Vagina (tissue), 2 donors: ENCODE data around the gene LCORL. TPM values are rescaled to one million over a fixed set of nuclear protein-coding genes. Genes with fewer than 3 reads are reported as not detected.
A peak's percentile ranks its signal among the peaks of the same experiment; 100 is the strongest.

ENCODE experiments used
- DNase-seq, 2 donors: peaks; one replicate each; pipeline ENCODE4 v3.0.0-alpha.2; 2017; ENCODE audit errors: extremely low spot score in 2 of 2
- H3K27ac ChIP-seq: fragments of 200-600 bp; sonication (generic); one replicate; pipeline ENCODE4 v1.5.1; 2019
- H3K27me3 ChIP-seq: fragments of 200-600 bp; sonication (generic); one replicate; pipeline ENCODE4 v1.5.1; 2019
- H3K36me3 ChIP-seq, 2 donors: fragments of 200-600 bp; sonication (generic); one replicate each; pipeline ENCODE4 v1.5.1; 2017 to 2019
- H3K4me1 ChIP-seq: fragments of 200-600 bp; sonication (generic); one replicate; pipeline ENCODE4 v1.5.1; 2019
- H3K4me3 ChIP-seq, 2 donors: fragments of 200-600 bp; sonication (generic); 1 replicate in 1 of 2; 2 replicates in 1 of 2; pipeline ENCODE4 v1.5.1; 2016 to 2019
- H3K9me3 ChIP-seq: fragments of 200-600 bp; sonication (generic); one replicate; pipeline ENCODE4 v1.5.1; 2019
- POLR2A ChIP-seq, 2 donors: fragments of 450-650 bp; IDR thresholded peaks; one replicate each; pipeline ENCODE4 v1.6.1; 2017; ENCODE audit warnings: antibody characterized with exemption in 2 of 2, mild to moderate bottlenecking in 2 of 2, moderate library complexity in 2 of 2
- POLR2AphosphoS5 ChIP-seq, 2 donors: sonication (generic); formaldehyde crosslinking; IDR thresholded peaks; one replicate each; pipeline ENCODE4 v1.9.0; 2017; ENCODE audit warnings: antibody characterized with exemption in 2 of 2, mild to moderate bottlenecking in 2 of 2, low read depth in 1 of 2; ENCODE audit not compliant: insufficient read depth in 1 of 2
- intact Hi-C: fragments of 100-400 bp; cut with DNase I; formaldehyde crosslinking; loops from one replicate; pipeline ENCODE4 v1.15.1; 2023
- total RNA-seq: library from RNA; depleted of rRNA; stranded (reverse); fragments of >200 nt; gene quantifications from one replicate; pipeline ENCODE4 v1.2.3, GENCODE V29; 2016
- TF ChIP-seq, protein P1 (sequence below), 3 experiments: fragments of 450-650 bp in 2 of 3; fragments of 200-600 bp in 1 of 3; sonication (generic) in 1 of 3; IDR thresholded peaks; one replicate each; pipeline ENCODE4 v1.5.1; 2017 to 2019; ENCODE audit warnings: antibody characterized with exemption in 3 of 3, mild to moderate bottlenecking in 2 of 3, moderate library complexity in 2 of 3

LCORL gene
- total RNA-seq, 1 donor from 2014 or later, result 6.9 TPM

DNA sequence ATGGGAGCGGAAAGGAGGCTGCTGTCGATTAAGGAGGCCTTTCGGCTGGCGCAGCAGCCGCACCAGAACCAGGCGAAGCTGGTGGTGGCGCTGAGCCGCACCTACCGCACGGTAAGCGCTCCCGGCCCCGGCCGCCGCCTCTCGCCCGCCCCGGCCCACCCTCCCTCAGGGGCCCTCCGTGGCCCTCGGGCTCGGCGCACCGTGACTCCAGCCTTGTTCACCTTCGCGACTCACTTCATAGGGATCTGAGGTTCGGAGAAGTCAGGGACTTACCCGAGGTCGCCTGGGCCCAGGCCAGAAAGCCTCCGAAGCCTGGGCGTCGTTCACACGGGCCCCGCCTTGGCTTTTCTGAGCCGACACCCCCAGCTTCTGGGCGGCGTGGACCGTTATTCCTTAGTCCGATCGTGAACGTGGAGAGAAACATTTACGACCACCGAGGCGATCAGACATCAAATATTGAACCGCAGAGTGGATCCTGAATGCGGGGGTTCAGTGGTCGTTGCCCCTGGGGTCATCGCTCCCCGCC is 210.4 kb downstream of the LCORL start:
- DNase-seq, result no peak
- Histone ChIP-seq H3K27me3 (no peaks in the 10 kb centered on the region), H3K27ac (peak overlapping the region; percentile 73), H3K36me3 (no peaks in the 10 kb centered on the region), H3K4me1 (peaks cover 48% of the 10 kb centered on the region), H3K4me3 (peak overlapping the region; percentile 92 to 97), H3K9me3 (no peaks in the 10 kb centered on the region)
- TF ChIP-seq POLR2AphosphoS5 (IDR thresholded peaks at IDR 0.05; ENCODE audit: insufficient read depth in 1 of 2, low read depth in 1 of 2) (no peak), POLR2A (IDR thresholded peaks at IDR 0.05) (no peak)
- TF ChIP-seq, protein P1, sequence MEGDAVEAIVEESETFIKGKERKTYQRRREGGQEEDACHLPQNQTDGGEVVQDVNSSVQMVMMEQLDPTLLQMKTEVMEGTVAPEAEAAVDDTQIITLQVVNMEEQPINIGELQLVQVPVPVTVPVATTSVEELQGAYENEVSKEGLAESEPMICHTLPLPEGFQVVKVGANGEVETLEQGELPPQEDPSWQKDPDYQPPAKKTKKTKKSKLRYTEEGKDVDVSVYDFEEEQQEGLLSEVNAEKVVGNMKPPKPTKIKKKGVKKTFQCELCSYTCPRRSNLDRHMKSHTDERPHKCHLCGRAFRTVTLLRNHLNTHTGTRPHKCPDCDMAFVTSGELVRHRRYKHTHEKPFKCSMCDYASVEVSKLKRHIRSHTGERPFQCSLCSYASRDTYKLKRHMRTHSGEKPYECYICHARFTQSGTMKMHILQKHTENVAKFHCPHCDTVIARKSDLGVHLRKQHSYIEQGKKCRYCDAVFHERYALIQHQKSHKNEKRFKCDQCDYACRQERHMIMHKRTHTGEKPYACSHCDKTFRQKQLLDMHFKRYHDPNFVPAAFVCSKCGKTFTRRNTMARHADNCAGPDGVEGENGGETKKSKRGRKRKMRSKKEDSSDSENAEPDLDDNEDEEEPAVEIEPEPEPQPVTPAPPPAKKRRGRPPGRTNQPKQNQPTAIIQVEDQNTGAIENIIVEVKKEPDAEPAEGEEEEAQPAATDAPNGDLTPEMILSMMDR (IDR thresholded peaks at IDR 0.05), result no peak
- intact Hi-C loops, result loop anchor here (5.0 kb wide), 1 partner anchor 211 kb away; the partner anchor contains the start of gene LCORL

DNA sequence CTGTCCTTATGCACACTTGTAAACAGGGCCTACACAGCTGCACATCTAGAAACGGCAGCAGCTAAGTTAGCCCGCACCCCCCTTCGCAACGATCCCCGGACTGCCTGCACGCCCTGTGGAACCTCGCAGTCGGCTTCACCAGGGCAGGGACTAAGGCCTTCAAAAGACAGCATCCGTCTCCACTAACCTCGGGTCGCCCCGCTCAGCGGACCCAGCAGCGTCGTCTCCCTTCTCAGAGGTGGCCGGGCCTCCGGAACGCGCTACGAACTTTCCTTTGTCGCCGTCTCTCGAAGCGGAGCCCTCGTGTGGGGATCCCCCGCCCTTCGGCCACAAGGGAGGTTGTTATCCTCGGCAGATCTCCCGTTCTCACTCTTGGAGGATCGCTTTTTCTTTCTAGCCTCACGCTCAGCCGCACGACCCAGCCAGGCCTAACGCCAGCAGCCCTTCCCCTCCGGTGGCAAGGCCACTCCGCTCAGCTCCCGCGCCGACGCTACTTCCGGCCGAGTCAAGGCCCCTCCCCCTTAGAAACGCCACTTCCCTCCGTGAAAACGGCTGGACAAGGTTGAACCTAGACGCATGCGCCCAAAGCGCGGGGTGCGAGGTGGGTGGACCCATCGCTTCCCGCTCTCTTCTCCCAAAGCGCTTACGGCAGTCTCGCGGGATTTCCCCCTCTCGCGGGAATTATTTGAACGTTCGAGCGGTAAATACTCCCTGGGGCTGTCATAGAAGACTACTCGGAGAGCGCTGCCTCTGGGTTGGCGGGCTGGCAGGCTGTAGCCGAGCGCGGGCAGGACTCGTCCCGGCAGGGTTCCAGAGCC is 211.1 kb downstream of the LCORL start, which contains the start of the genes DCAF16 and NCAPG:
Gene DCAF16, minus strand, starts transcription at position 498 of the 818 bp plus-strand sequence. CDS start 6,616 bp downstream, outside the sequence.
Gene NCAPG, plus strand, starts transcription at position 720 of the 818 bp plus-strand sequence. CDS start 99 bp downstream, outside the sequence.
- Histone ChIP-seq H3K4me3 (peak within 1 kb of the TSS; percentile 92 to 97), H3K36me3 (no peaks in the 10 kb centered on the region), H3K27ac (peak within 1 kb of the TSS; percentile 97), H3K9me3 (no peaks in the 10 kb centered on the region), H3K27me3 (no peaks in the 10 kb centered on the region), H3K4me1 (peaks cover 50% of the 10 kb centered on the region)
- TF ChIP-seq, protein P1 (IDR thresholded peaks at IDR 0.05), result no peak
- peak; percentile 99 for TF ChIP-seq POLR2AphosphoS5 (IDR thresholded peaks at IDR 0.05; ENCODE audit: insufficient read depth in 1 of 2, low read depth in 1 of 2)
- peak; percentile 60 to 94 for TF ChIP-seq POLR2A (IDR thresholded peaks at IDR 0.05)
- intact Hi-C loops, result loop anchor here (5.0 kb wide), 1 partner anchor 212 kb away; the partner anchor contains the start of gene LCORL
- peak; percentile 98 to 99 for DNase-seq

DNA sequence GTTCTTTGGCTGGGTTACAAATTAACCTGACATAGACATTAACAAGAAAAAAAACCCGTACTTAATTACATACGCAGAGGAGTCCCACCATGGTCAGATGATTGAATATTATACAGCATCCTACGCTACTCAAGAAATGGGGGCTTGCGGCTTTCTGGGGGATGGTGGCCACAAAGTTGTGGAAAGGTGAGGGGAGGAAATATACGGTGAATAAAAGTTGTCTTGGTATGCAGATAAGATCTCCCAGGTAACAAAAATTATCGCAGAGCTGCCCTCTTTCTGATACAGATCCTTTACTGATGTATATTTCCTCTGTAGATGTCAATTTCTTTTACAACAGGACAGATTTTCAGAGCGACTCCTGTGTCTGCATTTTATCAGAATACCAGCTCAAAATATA is 211.9 kb downstream of the LCORL start:
- Histone ChIP-seq H3K36me3 (no peaks in the 10 kb centered on the region), H3K27me3 (no peaks in the 10 kb centered on the region), H3K9me3 (no peaks in the 10 kb centered on the region), H3K27ac (peak overlapping the region; percentile 97), H3K4me1 (peaks cover 50% of the 10 kb centered on the region), H3K4me3 (peak overlapping the region; percentile 92 to 97)
- TF ChIP-seq, protein P1 (IDR thresholded peaks at IDR 0.05), result no peak
- TF ChIP-seq POLR2AphosphoS5 (IDR thresholded peaks at IDR 0.05; ENCODE audit: insufficient read depth in 1 of 2, low read depth in 1 of 2), result no peak
- no peak for TF ChIP-seq POLR2A (IDR thresholded peaks at IDR 0.05)
- DNase-seq, result no peak
- intact Hi-C loops, result loop anchor here (5.0 kb wide), 1 partner anchor 213 kb away; the partner anchor contains the start of gene LCORL

DNA sequence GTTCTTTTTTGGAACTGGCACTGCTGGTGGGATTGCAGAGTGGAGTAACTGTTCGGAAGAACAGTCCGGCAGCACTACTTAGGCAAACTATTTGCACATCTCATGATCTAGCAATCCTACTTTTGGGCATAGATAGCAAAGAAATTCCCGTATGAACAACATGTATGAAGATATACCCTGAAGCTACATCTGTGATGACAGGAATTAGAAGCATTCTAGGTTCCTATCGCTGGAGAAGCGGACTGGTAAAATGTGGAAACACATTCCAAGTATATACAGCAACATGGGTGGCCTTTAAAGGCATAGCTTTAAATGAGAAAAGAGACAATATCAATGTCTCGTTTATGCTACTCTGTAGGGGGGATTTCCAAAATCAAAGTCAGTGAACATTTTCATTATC is 214.1 kb downstream of the LCORL start:
- H3K27ac ChIP-seq, result peak overlapping the region; percentile 11
- intact Hi-C loops, result no loop called here
- H3K36me3 ChIP-seq, result peaks cover 0 to 18% of the 10 kb centered on the region in 2 donors
- no peaks in the 10 kb centered on the region for H3K9me3 ChIP-seq
- no peak for DNase-seq
- H3K4me3 ChIP-seq, result peak overlapping the region; percentile 12 to 23
- TF ChIP-seq, protein P1 (IDR thresholded peaks at IDR 0.05), result no peak
- H3K27me3 ChIP-seq, result no peaks in the 10 kb centered on the region
- H3K4me1 ChIP-seq, result peaks cover 50% of the 10 kb centered on the region
